PC-3 (cell line): ENCODE data around the gene H19.

ENCODE experiments used
- EZH2 ChIP-seq: fragments of 300-600 bp; sonication (generic); IDR thresholded peaks from one replicate; pipeline ENCODE4 v1.6.1; 2017; ENCODE audit warnings: antibody characterized with exemption, mild to moderate bottlenecking, low read length; ENCODE audit not compliant: unreplicated experiment
- EZH2phosphoT487 ChIP-seq: fragments of 300-600 bp; sonication (generic); IDR thresholded peaks from 2 replicates; pipeline ENCODE4 v1.6.1; 2018; ENCODE audit warnings: mild to moderate bottlenecking, antibody characterized with exemption, low read length, borderline replicate concordance
- TF ChIP-seq, protein P1 (sequence below): fragments of 300-600 bp; sonication (generic); conservative IDR thresholded peaks from 2 replicates; pipeline ENCODE4 v1.5.1; 2017; ENCODE audit warnings: antibody characterized with exemption, low read depth, mild to moderate bottlenecking, low read length

DNA sequence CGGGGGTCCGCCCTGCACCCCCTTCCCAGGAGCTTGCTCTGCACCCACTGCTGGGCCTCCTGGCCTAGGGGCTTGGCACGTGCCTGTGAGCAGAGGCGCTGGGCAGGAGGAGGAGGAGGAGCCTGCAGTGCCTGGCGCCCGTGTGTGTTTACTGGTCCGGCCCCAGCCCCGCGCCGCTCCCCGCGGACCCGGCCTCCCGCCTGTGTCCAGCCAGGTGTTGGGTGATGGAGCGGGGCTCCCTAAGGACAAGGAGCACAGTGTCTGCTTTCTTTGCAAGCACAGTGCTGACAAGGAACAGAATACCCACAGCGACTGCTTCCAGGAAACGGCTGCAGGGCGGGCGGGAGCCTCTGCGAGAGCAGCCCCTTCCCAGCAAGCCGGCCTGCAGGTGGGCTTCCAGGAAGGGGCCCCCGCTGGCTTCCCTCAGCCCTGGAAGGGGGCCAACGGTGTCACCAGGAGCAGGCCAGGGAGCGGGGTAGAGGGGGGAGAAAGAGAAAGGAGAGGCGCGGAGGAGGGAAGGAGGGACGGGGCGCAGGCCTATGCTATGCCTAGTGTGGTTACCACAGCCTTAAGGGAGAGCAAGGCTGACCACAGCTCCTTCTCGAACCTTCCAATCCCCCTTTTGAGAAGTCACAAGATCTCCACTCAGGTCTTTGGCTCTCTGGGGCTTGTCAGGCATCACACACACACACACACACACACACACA, 6.6 kb downstream of the H19 start:
- TF ChIP-seq, protein P1, sequence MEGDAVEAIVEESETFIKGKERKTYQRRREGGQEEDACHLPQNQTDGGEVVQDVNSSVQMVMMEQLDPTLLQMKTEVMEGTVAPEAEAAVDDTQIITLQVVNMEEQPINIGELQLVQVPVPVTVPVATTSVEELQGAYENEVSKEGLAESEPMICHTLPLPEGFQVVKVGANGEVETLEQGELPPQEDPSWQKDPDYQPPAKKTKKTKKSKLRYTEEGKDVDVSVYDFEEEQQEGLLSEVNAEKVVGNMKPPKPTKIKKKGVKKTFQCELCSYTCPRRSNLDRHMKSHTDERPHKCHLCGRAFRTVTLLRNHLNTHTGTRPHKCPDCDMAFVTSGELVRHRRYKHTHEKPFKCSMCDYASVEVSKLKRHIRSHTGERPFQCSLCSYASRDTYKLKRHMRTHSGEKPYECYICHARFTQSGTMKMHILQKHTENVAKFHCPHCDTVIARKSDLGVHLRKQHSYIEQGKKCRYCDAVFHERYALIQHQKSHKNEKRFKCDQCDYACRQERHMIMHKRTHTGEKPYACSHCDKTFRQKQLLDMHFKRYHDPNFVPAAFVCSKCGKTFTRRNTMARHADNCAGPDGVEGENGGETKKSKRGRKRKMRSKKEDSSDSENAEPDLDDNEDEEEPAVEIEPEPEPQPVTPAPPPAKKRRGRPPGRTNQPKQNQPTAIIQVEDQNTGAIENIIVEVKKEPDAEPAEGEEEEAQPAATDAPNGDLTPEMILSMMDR = no peak
- no peak for TF ChIP-seq EZH2
- no peak for TF ChIP-seq EZH2phosphoT487
